Stimulated activated CD4-positive, alpha-beta T cell treated with anti-CD3 and anti-CD28 coated beads, Interleukin-12 subunit alpha, Interleukin-12 subunit beta, amount 100 ng/mL, for 48 hours (primary cell): ENCODE results near the gene CDH3.

ENCODE experiments used
- DNase-seq, 3 donors: peaks; one replicate each; pipeline ENCODE4 v3.0.0-alpha.2; 2020; ENCODE audit warnings: low read depth in 2 of 3, low spot score in 1 of 3

The CDH3 gene

GRCh38 chr16:68734782-68735181, 89.7 kb downstream of the CDH3 start:
- DNase-seq: no peak

DNA sequence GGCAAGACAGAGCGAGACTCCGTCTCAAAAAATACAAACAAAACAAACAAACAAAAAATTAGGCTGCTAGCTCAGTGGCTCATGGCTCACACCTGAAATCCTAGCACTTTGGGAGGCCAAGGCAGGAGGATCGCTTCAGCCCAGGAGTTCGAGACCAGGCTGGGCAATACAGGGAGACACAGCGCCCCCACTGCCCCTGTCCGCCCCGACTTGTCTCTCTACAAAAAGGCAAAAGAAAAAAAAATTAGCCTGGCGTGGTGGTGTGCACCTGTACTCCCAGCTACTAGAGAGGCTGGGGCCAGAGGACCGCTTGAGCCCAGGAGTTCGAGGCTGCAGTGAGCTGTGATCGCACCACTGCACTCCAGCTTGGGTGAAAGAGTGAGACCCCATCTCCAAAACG, 91.5 kb downstream of the CDH3 start:
- no peak for DNase-seq

DNA sequence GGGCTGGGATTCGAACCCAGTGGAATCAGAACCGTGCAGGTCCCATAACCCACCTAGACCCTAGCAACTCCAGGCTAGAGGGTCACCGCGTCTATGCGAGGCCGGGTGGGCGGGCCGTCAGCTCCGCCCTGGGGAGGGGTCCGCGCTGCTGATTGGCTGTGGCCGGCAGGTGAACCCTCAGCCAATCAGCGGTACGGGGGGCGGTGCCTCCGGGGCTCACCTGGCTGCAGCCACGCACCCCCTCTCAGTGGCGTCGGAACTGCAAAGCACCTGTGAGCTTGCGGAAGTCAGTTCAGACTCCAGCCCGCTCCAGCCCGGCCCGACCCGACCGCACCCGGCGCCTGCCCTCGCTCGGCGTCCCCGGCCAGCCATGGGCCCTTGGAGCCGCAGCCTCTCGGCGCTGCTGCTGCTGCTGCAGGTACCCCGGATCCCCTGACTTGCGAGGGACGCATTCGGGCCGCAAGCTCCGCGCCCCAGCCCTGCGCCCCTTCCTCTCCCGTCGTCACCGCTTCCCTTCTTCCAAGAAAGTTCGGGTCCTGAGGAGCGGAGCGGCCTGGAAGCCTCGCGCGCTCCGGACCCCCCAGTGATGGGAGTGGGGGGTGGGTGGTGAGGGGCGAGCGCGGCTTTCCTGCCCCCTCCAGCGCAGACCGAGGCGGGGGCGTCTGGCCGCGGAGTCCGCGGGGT, 92.1 kb downstream of the CDH3 start, which contains the start of gene CDH1:
TSS of gene CDH1 (plus strand) at position 247 of the 684 bp plus-strand sequence. CDS start at position 371, 124 bp downstream.
- DNase-seq: no peak

DNA sequence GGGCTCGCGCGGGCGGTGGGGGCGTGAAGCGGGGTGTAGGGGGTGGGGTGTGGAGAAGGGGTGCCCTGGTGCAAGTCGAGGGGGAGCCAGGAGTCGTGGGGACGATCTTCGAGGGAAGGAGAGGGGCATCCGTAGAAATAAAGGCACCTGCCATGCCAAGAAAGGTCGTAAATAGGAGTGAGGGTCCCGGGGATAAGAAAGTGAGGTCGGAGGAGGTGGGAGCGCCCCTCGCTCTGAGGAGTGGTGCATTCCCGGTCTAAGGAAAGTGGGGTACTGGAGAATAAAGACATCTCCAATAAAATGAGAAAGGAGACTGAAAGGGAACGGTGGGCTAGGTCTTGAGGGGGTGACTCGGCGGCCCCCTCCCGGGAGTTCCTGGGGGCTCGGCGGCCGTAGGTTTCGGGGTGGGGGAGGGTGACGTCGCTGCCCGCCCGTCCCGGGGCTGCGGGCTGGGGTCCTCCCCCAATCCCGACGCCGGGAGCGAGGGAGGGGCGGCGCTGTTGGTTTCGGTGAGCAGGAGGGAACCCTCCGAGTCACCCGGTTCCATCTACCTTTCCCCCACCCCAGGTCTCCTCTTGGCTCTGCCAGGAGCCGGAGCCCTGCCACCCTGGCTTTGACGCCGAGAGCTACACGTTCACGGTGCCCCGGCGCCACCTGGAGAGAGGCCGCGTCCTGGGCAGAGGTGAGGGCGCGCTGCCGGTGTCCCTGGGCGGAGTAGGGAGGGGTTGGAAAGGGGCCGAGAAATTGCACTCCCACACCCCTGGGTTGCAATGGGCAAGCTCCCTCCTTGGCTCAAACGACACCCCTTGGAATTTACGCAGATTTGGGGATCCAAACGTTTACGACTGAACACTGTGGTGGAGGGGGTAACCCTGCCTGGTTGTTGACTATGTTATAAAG, 92.9 kb downstream of the CDH3 start:
- DNase-seq: no peak

GRCh38 chr16:68739964-68740627, 95.0 kb downstream of the CDH3 start:
- no peak for DNase-seq

DNA sequence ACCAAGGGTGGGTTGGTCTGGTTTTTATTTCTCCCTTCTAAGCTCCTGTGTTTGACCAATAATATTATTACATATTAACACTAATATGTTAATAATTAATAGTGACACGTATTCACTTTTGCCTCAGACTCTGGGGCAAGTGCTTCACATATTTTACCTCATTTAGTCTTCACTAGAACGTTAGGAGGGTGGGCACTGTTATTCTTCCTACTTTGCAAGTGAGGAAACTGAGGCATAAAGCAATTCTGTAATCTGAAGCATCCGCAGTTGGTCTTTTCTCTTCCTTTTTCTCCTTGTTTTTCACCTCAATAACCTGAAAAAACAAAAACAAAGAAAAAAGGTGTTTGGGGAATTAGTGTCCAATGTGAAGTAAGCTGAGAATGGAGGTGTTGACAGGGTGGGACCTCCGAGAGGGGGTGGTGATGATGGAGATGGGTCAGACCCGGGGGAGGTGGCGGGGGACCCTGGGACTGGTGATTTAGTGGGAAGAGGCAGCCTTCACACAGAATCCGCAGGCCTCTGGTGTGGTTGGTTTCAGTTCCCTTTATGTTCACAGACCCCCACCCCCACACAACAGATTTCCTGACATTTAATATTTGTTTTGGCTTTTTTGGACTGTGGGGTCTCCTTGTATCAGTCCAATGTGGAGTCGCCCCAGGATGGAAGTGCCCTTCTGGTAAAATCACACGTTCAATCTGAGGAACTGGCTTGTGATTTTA, 95.7 kb downstream of the CDH3 start:
- DNase-seq: no peak

- DNase-seq: no peak
Measured at GRCh38 chr16:68743664-68744063, 98.6 kb downstream of the CDH3 start.

- DNase-seq: no peak
Measured at GRCh38 chr16:68744744-68745280, 99.7 kb downstream of the CDH3 start.

DNA sequence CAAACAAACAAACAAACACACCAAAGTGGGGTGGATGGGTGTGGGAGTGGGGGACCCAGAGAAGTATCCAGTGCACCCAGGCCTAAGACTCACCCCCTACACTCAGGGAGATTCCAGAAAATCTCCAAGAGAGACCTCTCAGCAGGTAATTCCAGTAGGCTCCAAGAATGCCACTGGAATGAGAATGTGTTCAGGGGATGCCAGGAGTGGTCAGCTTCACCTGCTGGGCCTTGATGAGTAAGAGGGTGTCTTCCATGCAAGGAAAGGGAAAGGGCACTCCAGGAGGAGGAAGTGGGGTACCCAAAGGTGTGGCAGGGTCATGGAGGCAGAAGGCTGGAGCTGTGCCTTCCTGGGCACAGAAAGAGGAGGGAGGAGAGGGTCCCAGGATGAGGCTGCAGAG, 101.8 kb downstream of the CDH3 start:
- no peak for DNase-seq

- no peak for DNase-seq
Measured at GRCh38 chr16:68749432-68749831, 104.3 kb downstream of the CDH3 start.
